ENCODE data around the gene PVALEF.

The PVALEF gene

GRCh38 chr17:81129289-81129688 is 36.0 kb upstream of the PVALEF start:
- no peak for FAIRE-seq

GRCh38 chr17:81129711-81130367 is 35.5 kb upstream of the PVALEF start:
- FAIRE-seq, result no peak

GRCh38 chr17:81130385-81131361 is 34.6 kb upstream of the PVALEF start:
- no peak for FAIRE-seq

GRCh38 chr17:81131486-81132196 is 33.7 kb upstream of the PVALEF start:
- FAIRE-seq, result no peak

GRCh38 chr17:81132197-81132540 is 33.1 kb upstream of the PVALEF start:
- no peak for FAIRE-seq

DNA sequence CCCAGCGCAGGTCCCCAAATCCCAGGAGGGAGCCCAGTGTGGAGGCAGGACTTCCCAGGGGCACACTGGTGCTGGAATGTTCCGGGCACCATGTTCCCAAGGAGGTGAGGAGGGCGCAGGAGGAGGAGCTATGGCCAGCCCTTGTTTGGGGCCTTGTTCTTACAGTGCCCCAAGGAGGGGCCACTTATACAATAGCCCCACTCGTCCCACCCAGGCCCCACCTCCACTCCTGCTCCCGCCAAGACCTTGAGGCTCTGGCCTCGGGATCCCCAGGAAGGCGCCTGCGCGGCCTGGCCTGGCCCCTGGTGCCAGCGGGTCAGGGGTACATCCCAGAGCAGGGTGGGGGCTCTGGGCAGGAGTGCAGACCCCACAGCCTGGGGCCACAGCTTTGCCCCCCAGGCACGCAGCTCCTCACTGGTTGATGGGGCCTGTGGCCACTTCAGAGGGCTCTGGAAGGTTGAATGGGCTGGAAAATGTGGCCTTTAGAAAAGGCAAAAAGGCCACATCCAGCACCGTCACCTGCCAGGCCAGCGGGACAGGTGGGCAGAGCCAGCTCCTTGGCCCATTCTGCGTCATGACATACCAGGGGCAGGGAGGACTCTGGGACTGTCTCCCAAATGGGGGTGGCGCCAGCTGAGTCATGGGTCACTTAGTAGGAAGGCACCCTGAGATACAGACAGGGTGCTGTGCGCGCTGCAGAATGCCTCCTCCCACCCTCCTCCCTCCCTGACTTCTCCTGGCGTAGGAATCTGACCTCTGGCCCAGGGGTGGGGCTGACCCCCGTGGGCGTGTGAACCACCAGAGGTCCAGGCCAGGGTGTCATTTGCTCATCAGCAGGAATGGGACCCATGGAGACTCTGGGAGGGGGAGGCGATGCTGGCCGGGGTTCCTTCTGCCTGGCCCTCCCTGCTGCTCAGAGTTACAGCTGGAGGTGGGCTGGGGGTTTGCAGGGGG is 32.3 kb upstream of the PVALEF start:
- no peak for FAIRE-seq

GRCh38 chr17:81134064-81134781 is 31.1 kb upstream of the PVALEF start:
- no peak for FAIRE-seq

- no peak for FAIRE-seq
These were observed 29.6 kb upstream of the PVALEF start for GRCh38 chr17:81135505-81136278.

DNA sequence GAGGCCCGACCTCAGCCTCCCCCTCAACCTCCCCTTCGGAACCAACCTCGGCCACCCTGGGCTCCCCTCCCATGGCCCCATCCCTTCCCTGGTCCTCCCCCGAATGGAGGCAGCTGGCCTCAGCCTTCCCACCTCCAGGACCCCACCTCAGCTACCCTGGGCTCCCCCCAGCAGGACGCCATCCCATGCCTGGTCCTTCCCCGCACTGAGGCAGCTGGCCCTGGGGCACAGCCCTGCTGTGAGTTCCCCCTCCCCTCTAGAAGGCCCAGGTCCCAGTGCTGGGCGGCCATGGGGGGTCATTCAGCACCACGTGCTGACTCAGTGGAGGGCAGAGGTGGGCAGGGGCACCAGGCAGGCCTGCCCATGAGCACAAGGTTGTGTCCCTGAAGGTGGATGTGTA is 28.9 kb upstream of the PVALEF start:
- no peak for FAIRE-seq

GRCh38 chr17:81137248-81137647 is 28.1 kb upstream of the PVALEF start:
- no peak for FAIRE-seq

DNA sequence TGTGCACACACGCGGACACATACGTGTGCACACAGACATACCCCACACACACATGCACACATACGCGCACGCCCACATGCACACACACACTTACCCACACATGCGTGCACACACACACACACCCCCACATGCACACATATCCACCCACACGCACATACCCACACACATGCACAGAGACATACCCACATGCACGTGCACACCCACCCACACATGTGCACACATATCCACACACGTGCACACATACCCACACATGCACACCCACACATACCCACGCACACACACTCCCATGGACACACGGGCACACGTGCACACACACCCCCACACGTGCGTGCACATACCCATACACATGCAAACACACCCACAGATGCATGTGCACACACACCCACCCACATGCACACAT is 27.2 kb upstream of the PVALEF start:
- no peak for FAIRE-seq

GRCh38 chr17:81138500-81138899 is 26.8 kb upstream of the PVALEF start:
- FAIRE-seq, result no peak

DNA sequence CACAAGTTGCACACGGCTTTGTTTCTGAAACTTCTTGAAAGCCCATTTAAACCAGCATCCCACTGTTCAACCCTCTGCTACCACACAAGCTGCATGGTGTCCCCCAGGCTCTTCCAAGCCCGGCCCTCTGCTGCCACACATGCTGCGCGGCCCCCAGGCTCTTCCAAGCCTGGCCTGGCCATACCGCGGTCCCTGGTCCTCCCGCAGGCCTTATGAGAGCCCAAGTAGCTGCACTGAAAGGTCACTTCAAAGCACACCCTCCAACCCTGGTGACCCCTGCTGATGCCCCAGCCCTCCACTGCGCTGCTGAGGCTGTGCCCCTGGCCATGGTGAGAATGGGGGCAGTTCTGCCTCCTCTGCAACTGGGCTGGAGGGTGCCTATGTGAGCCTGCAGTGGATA is 25.9 kb upstream of the PVALEF start:
- no peak for FAIRE-seq

- FAIRE-seq, result no peak
These were observed 25.3 kb upstream of the PVALEF start for GRCh38 chr17:81140018-81140417.

- FAIRE-seq, result no peak
These were observed 24.6 kb upstream of the PVALEF start for GRCh38 chr17:81140695-81141094.

- no peak for FAIRE-seq
These were observed 22.8 kb upstream of the PVALEF start for GRCh38 chr17:81142301-81143199.

- no peak for FAIRE-seq
These were observed 22.1 kb upstream of the PVALEF start for GRCh38 chr17:81143200-81143527.

DNA sequence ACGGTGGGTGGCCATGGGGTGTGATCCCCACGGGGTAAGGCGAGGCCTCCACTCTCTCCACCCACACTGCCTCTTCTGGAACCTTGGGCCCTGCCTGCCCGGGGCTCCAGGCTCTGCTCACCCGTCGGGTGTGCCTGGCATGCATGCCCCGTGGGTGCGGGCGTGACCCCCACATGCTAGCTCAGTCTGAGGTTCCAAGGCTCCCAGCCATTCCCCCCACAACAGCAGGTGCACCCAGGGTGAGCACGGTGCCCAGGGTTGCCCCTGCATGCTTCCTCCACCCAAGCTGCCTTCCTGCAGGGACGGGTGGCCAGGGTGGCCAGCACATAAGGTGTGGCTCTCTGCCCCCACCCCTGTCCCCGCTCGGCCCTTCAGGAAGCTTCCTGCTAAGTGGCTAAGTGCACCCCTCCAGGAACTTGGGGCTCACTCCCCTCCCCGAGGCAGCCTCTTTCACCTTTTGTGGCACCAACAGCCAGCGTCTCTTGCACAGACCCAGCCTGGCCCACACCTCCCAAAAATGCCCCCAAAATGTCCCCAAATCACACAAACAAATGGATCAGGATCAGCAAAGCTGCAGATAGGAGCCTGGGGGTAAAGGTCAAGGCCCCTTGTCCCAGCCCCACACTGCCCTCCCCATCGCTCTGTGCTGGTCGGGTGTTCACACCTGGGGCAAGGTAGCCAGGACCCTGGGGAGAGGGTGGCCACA is 21.4 kb upstream of the PVALEF start:
- FAIRE-seq, result no peak

DNA sequence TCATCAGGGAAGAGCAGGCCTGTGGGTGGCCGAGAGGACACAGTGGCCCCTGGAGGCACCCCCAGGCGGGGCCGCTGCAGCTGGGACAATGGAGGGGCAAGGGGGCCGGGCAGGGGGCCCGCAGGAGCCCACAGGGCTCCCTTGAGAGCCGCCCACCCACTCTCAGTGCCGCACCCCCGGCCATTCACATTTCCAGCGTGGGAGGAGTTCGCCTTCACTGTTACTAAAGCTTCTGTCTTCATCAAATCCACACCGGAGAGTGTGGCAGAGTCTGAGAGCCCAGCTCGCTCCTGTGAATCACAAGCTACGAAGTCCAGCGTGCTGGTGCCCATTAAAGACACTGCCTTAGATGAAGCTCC is 20.9 kb upstream of the PVALEF start:
- no peak for FAIRE-seq
